B cell (primary cell): Measurements from ENCODE around the gene ST3GAL3. TPM values are rescaled to one million over a fixed set of nuclear protein-coding genes. Genes with fewer than 3 reads are reported as not detected.

ENCODE experiments used
- ATAC-seq: fragments of 200-7000 bp; cut with Tn5 transposase; one replicate; pipeline ENCODE4 v1.10.0; 2021; ENCODE audit warnings: low read depth, mild to moderate bottlenecking, moderate number of reproducible peaks, moderate library complexity
- CTCF ChIA-PET: fragments of 350-600 bp; sonication (Branson Sonifier 250); formaldehyde crosslinking; loops from one replicate; lab custom pipeline; 2021; ENCODE audit warnings: antibody characterized with exemption, inconsistent platforms; lab: Charles Lee
- POLR2A ChIA-PET: fragments of 350-600 bp; sonication (Branson Sonifier 250); formaldehyde crosslinking; loops from one replicate; lab custom pipeline; 2021; ENCODE audit warnings: antibody characterized with exemption; lab: Charles Lee
- DNase-seq: peaks from one replicate; pipeline ENCODE4 v3.0.0; 2013
- H2AFZ ChIP-seq: 2 replicates; pipeline ENCODE4 v1.6.1; 2012; ENCODE audit warnings: mild to moderate bottlenecking, low read depth, low read length; ENCODE audit not compliant: insufficient read depth, poor library complexity, severe bottlenecking
- H3K27ac ChIP-seq, 2 donors: 1 replicate in 1 of 2; 2 replicates in 1 of 2; pipeline ENCODE4 v1.5.1; 2012 to 2013; ENCODE audit warnings: low read length in 2 of 2, mild to moderate bottlenecking in 2 of 2, moderate library complexity in 1 of 2
- H3K27me3 ChIP-seq, 4 experiments: fragments of 200-600 bp in 1 of 4; sonication (generic) in 1 of 4; replicated peaks in 1 of 4; 1 replicate in 2 of 4; 2 replicates in 2 of 4; pipeline versions ENCODE4 v1.6.1 to v1.7.0; 2013 to 2016; ENCODE audit warnings: low read length in 3 of 4, mild to moderate bottlenecking in 2 of 4, mixed read lengths in 1 of 4, moderate library complexity in 1 of 4; ENCODE audit not compliant: insufficient read depth in 4 of 4, control insufficient read depth in 3 of 4; ENCODE audit errors: control extremely low read depth in 1 of 4
- H3K36me3 ChIP-seq, 2 experiments: replicated peaks in 1 of 2; 1 replicate in 1 of 2; 2 replicates in 1 of 2; pipeline versions ENCODE4 v1.6.1 to v1.7.1; 2013; ENCODE audit warnings: low read length in 1 of 2; ENCODE audit not compliant: insufficient read depth in 2 of 2, control insufficient read depth in 1 of 2; ENCODE audit errors: control extremely low read depth in 1 of 2, extremely low read depth in 1 of 2
- H3K4me1 ChIP-seq, 2 donors: fragments of 200-600 bp in 1 of 2; sonication (generic) in 1 of 2; 1 replicate in 1 of 2; 2 replicates in 1 of 2; pipeline versions ENCODE4 v1.5.1 to v1.6.1; 2013 to 2017; ENCODE audit warnings: low read length in 2 of 2; ENCODE audit not compliant: control insufficient read depth in 2 of 2, insufficient read depth in 2 of 2
- H3K4me2 ChIP-seq: replicated peaks from 2 replicates; pipeline ENCODE3; 2012; ENCODE audit warnings: mild to moderate bottlenecking, low read depth, low read length; ENCODE audit not compliant: poor library complexity, severe bottlenecking
- H3K4me3 ChIP-seq, 5 experiments: fragments of 200-600 bp in 1 of 5; sonication (generic) in 1 of 5; 1 replicate in 3 of 5; 2 replicates in 2 of 5; pipeline versions ENCODE4 v1.5.1 to v1.7.0; 2011 to 2016; ENCODE audit warnings: low read length in 4 of 5, mild to moderate bottlenecking in 4 of 5, low read depth in 2 of 5, control low read depth in 1 of 5, moderate library complexity in 1 of 5; ENCODE audit not compliant: insufficient read depth in 1 of 5; ENCODE audit errors: control extremely low read depth in 1 of 5, extremely low read depth in 1 of 5
- H3K79me2 ChIP-seq: fragments of 200-600 bp; sonication (generic); one replicate; pipeline ENCODE4 v1.6.0; 2016; ENCODE audit warnings: low read length; ENCODE audit not compliant: control insufficient read depth, insufficient read depth
- H3K9ac ChIP-seq: fragments of 200-600 bp; sonication (generic); 2 replicates; pipeline ENCODE4 v1.6.1; 2017; ENCODE audit warnings: mild to moderate bottlenecking, low read length, moderate library complexity
- H3K9me3 ChIP-seq, 3 donors: one replicate each; pipeline versions ENCODE4 v1.6.1 to v1.7.1; 2013; ENCODE audit warnings: low read length in 2 of 3; ENCODE audit not compliant: control insufficient read depth in 2 of 3, insufficient read depth in 1 of 3; ENCODE audit errors: control extremely low read depth in 1 of 3
- H4K20me1 ChIP-seq: 2 replicates; pipeline ENCODE4 v1.6.0; 2012; ENCODE audit warnings: mild to moderate bottlenecking, low read length; ENCODE audit not compliant: insufficient read depth, control insufficient read depth, poor library complexity, severe bottlenecking
- H3K27ac Mint-ChIP-seq: one replicate; pipeline ENCODE4 v1.8.0; 2021; ENCODE audit warnings: mixed read lengths
- H3K27me3 Mint-ChIP-seq: one replicate; pipeline ENCODE4 v1.8.0; 2021; ENCODE audit warnings: mixed read lengths
- H3K4me1 Mint-ChIP-seq: one replicate; pipeline ENCODE4 v1.8.0; 2021; ENCODE audit warnings: mixed read lengths
- H3K4me3 Mint-ChIP-seq: one replicate; pipeline ENCODE4 v1.8.0; 2021; ENCODE audit warnings: mixed read lengths
- H3K9me3 Mint-ChIP-seq: one replicate; pipeline ENCODE4 v1.8.0; 2022; ENCODE audit warnings: mixed read lengths; ENCODE audit not compliant: insufficient read depth
- CTCF ChIP-seq: fragments of 200-600 bp; IDR thresholded peaks from one replicate; pipeline ENCODE4 v1.8.0; 2022; ENCODE audit warnings: antibody characterized with exemption, mild to moderate bottlenecking
- EZH2 ChIP-seq: IDR thresholded peaks from 2 replicates; pipeline ENCODE4 v1.6.1; 2012; ENCODE audit warnings: borderline replicate concordance, low read depth, mild to moderate bottlenecking, moderate library complexity, low read length; ENCODE audit not compliant: insufficient read depth, poor library complexity, severe bottlenecking
- WGBS: methylation state at CpG from one replicate; pipeline ENCODE4 v1.1.5; 2013; ENCODE audit warnings: missing lambda C conversion rate; ENCODE audit not compliant: insufficient coverage; 5-methylcytosine and 5-hydroxymethylcytosine counted together
- intact Hi-C: fragments of 100-400 bp; cut with micrococcal nuclease; formaldehyde crosslinking; loops from one replicate; pipeline ENCODE4 v1.10.0; 2022
- polyA plus RNA-seq: library from polyadenylated mRNA; depleted of rRNA; stranded (reverse); fragments of >200 nt; gene quantifications from 2 replicates; pipeline ENCODE4 v1.2.3, GENCODE V29; 2012
- total RNA-seq, 2 donors: library from RNA; stranded (reverse); fragments of 120-200 nt in 1 of 2; gene quantifications; 1 replicate in 1 of 2; 2 replicates in 1 of 2; pipeline versions ENCODE4 v1.2.3 to v1.2.4, GENCODE V29; 2013 to 2022

Gene ST3GAL3
- total and polyA plus RNA-seq, 2 donors (not counting 1 experiment from before 2014, with no cell fraction given), result 16.8 to 31.4 TPM

- WGBS, result 89% methylated on average over 1 of the region's 3 CpGs
- POLR2A ChIA-PET, result no interaction called here
- no peak overlapping the region for H3K27ac ChIP-seq
- H3K9me3 ChIP-seq, result no peaks in the 10 kb centered on the region
- CTCF ChIA-PET, result no interaction called here
- H3K4me3 ChIP-seq, result no peak overlapping the region
- H2AFZ ChIP-seq, result no peak overlapping the region
- H3K4me2 ChIP-seq, result no peak overlapping the region
- intact Hi-C loops, result no loop called here
- no peak overlapping the region for H3K9ac ChIP-seq
- peaks cover 0 to 2% of the 10 kb centered on the region in 2 experiments for H3K36me3 ChIP-seq
- no peaks in the 10 kb centered on the region for H3K9me3 Mint-ChIP-seq
- H3K79me2 ChIP-seq, result no peaks in the 10 kb centered on the region
- H3K4me1 ChIP-seq, result no peaks in the 10 kb centered on the region
- ATAC-seq (no peak), DNase-seq (no peak)
- H4K20me1 ChIP-seq, result no peaks in the 10 kb centered on the region
- H3K27me3 Mint-ChIP-seq, result no peaks in the 10 kb centered on the region
- TF ChIP-seq EZH2, result no peak
- no peak for TF ChIP-seq CTCF
- H3K27me3 ChIP-seq, result no peaks in the 10 kb centered on the region
- no peak overlapping the region for H3K27ac Mint-ChIP-seq
- no peak overlapping the region for H3K4me3 Mint-ChIP-seq
- no peaks in the 10 kb centered on the region for H3K4me1 Mint-ChIP-seq
Measured at GRCh38 chr1:43874716-43875115, 167.4 kb downstream of the ST3GAL3 start.

GRCh38 chr1:43875331-43875730 is 168.0 kb downstream of the ST3GAL3 start:
- Histone ChIP-seq H3K9ac (no peak overlapping the region), H3K4me3 (no peak overlapping the region), H3K27me3 (no peaks in the 10 kb centered on the region), H3K79me2 (no peaks in the 10 kb centered on the region), H3K4me2 (no peak overlapping the region), H3K27ac (no peak overlapping the region), H2AFZ (no peak overlapping the region), H3K36me3 (peaks cover 0 to 6% of the 10 kb centered on the region in 2 experiments), H3K4me1 (no peaks in the 10 kb centered on the region), H4K20me1 (no peaks in the 10 kb centered on the region), H3K9me3 (no peaks in the 10 kb centered on the region)
- TF ChIP-seq EZH2, result no peak
- no peak for TF ChIP-seq CTCF
- no peak for ATAC-seq
- Mint-ChIP-seq H3K4me1 (no peaks in the 10 kb centered on the region), H3K4me3 (no peak overlapping the region), H3K27me3 (no peaks in the 10 kb centered on the region), H3K27ac (no peak overlapping the region), H3K9me3 (no peaks in the 10 kb centered on the region)
- ChIA-PET CTCF (no interaction called here), POLR2A (no interaction called here)
- 90% methylated on average over 1 of the region's 3 CpGs for WGBS
- DNase-seq, result no peak
- intact Hi-C loops, result no loop called here
